Gastroesophageal sphincter (tissue), 3 donors: Measurements from ENCODE around the gene ZNF664.

Source experiments
- CTCF ChIP-seq, 4 experiments: fragments of 200-600 bp in 2 of 4; fragments of 450-650 bp in 2 of 4; sonication (generic) in 1 of 4; IDR thresholded peaks; one replicate each; pipeline ENCODE4 v1.5.1; 2017 to 2019; ENCODE audit warnings: antibody characterized with exemption in 4 of 4, mild to moderate bottlenecking in 2 of 4, moderate library complexity in 2 of 4
- EP300 ChIP-seq: sonication (generic); formaldehyde crosslinking; IDR thresholded peaks from one replicate; pipeline ENCODE4 v1.6.1; 2017; ENCODE audit warnings: antibody characterized with exemption, mild to moderate bottlenecking
- POLR2A ChIP-seq, 2 donors: fragments of 450-650 bp; IDR thresholded peaks; one replicate each; pipeline ENCODE4 v1.6.1; 2017; ENCODE audit warnings: antibody characterized with exemption in 2 of 2, mild to moderate bottlenecking in 2 of 2, moderate library complexity in 1 of 2
- POLR2AphosphoS5 ChIP-seq: sonication (generic); formaldehyde crosslinking; IDR thresholded peaks from one replicate; pipeline ENCODE4 v1.6.1; 2017; ENCODE audit warnings: antibody characterized with exemption

DNA sequence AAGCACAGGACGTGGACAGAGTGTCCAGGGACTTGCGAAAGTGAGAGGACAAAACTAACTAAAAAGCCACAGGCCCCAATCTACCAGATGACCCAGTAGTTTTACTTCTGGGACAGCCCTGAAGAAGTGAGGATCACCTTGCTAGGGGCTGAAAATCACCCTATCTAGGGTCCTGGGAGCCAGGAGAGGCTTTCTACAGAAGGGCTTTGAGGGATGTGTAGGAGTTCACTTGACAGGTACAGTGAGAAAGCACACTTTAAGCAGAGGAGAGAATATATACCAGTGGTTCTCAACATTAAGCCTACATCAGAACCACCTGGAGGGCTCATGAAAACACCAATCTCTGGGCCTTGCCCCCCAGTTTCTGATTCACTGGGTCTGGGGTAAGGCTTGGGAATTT lies 60.8 kb downstream of the ZNF664 start:
- TF ChIP-seq POLR2A (IDR thresholded peaks at IDR 0.05) (no peak), EP300 (no peak), CTCF (IDR thresholded peaks at IDR 0.05) (no peak), POLR2AphosphoS5 (no peak)
